Stimulated activated CD8-positive, alpha-beta memory T cell treated with anti-CD3 and anti-CD28 coated beads, Interleukin-15, amount 100 ng/mL, for 1 hour (primary cell): ENCODE results near the gene NIT1.
"Not testable (repeated sequence)": the region's sequence is repeated elsewhere in the genome, so short reads cannot be mapped to it uniquely, and the experiment has no call there.

Experiments
- DNase-seq: peaks from one replicate; pipeline ENCODE4 v3.0.0-alpha.2; 2020; ENCODE audit warnings: low read depth

NIT1 gene

DNA sequence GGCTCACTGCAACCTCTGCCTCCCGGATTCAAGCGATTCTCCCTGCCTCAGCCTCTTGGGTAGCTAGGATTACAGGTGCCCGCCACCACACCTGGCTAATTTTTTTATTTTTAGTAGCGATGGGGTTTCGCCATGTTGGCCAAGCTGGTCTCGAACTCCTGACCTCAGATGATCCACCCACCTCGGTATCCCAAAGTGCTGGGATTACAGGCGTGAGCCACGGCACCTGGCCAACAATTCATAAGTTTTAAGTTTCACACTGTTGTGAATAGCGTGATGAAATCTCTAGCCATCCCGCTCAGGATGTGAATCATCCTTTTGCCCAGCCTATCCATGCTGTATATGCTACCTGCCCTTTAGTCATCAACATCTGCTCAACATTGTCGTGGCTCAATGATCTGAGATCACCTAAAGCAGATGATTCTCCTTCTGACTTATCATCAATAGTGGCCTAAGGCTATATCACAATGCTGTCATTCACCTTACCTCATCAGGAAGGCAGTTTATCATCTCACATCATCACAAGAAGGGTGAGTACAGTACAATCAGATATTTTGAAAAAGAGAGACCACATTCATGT, 2.7 kb upstream of the NIT1 start:
- DNase-seq = no peak

DNA sequence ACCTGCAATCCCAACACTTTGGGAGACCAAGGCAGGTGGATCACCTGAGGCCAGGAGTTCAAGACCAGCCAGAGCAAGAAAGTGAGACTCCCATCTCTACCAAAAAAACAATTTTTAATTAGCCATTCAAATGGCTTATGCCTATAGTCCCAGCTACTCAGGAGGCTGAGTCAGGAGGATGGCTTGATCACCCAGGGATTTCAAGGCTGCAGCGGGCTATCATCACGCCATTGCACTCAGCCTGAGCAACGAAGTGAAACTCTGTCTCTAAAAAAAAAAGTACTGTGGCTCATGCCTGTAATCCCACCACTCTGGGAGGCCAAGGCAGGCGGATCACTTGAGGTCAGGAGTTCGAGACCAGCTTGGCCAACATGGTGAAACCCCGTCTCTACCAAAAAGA, 1.9 kb upstream of the NIT1 start:
- DNase-seq = not testable (repeated sequence)

DNA sequence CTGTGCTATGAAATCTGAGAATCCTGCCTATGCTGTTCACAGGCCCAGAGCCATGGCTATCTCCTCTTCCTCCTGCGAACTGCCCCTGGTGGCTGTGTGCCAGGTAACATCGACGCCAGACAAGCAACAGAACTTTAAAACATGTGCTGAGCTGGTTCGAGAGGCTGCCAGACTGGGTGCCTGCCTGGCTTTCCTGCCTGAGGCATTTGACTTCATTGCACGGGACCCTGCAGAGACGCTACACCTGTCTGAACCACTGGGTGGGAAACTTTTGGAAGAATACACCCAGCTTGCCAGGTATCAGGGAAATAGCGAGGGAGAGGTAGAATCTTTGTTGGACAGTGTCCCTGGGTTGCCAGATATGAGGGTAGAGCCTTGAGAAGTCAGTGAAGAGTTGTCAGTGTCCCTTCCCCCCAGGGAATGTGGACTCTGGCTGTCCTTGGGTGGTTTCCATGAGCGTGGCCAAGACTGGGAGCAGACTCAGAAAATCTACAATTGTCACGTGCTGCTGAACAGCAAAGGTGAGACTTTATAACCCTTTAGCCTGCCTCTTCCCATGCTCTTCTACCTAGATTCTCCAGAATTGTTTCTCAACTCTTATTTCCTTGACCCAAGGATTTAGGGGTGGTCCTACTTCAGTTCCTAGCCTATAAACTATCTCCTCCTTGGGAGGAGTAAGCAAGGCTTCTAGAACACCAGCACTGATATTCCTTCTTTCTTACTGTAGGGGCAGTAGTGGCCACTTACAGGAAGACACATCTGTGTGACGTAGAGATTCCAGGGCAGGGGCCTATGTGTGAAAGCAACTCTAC, 1.4 kb downstream of the NIT1 start:
- DNase-seq = peak; percentile 12

DNA sequence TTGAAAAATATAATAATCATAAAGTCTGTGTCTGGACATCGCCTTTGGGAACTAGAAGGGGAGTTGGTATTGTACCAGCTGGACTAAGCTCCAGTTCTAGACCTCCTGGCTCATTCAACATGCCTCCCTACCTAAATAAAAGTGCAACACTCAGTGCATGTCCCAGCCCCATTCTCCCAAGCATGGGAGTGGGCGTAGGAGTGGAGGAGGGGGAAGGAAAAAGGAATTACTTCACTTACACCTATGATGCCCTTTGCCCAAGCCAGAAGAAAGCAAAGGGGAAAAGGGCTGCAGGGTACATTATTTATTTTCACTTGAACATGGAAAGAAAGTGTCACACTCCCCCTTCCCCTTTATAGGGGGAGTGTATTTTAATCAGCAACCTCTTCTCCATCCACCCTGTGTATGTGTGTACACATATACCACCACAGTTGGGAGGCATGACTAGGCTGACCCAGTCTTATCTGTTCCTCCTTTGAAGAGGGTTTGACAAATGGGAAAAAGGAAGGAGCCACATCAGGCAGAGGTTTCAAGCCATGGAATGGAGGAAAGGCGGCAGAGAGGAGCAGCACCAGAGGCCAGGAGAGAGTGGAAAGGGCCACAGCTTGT, 3.2 kb downstream of the NIT1 start:
- no peak for DNase-seq

DNA sequence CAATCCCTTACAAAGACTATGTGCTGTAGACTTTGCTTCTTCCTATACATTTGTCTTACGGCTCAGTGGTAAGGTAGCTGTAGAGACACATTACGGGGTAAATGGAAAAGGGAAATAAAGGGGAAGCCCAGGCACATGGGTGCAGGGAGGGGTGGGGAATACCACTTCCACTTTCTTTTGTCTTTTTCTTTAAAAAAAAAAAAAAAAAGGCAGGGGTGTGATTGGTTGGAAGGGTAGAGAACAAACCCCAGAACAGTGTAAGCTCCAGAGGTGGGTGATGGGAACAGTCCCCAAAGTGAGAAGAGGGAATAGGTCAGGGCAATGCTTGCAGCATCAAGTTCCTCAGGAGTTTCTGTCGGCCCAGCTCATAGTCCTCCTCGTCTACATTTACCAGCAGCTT, 3.9 kb downstream of the NIT1 start:
- no peak for DNase-seq

DNA sequence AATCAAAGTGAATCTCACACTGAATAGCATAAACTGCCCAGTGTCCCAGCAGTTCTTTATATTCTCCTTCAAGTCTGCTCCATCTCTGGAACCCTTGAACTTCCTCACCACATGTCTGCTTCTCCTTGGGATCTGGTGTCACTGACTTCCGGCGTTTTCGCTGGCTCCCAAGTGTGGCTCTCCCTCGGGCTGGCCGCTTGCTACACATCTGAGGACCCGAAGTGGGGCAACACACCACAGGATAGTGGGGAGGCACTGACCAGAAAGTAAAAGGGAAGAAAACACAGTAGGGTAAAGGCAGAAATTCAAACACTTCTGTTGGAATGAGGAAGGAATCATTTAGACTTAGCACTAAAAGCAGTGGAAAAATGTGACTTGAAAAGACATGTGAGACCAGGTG, 5.1 kb downstream of the NIT1 start:
- DNase-seq = no peak

DNA sequence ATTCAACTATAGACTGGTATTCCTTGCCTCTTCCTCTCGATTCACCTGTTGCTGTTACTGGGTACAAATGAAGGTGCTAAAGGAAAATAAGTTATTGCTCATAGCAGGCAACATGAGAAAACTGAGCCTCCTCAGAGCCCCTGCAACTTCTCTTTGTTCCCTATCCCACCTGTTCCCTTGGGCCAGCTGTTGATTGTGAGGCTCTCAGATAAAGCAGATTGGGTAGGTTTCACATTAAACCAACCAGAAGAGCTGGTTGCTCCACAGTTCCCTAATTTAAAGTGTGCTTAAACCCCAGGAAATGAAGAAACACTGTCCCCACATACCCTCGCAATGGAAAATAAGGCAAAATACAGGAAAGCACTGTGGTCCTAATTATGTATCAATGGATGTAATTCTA, 9.7 kb downstream of the NIT1 start:
- no peak for DNase-seq

DNA sequence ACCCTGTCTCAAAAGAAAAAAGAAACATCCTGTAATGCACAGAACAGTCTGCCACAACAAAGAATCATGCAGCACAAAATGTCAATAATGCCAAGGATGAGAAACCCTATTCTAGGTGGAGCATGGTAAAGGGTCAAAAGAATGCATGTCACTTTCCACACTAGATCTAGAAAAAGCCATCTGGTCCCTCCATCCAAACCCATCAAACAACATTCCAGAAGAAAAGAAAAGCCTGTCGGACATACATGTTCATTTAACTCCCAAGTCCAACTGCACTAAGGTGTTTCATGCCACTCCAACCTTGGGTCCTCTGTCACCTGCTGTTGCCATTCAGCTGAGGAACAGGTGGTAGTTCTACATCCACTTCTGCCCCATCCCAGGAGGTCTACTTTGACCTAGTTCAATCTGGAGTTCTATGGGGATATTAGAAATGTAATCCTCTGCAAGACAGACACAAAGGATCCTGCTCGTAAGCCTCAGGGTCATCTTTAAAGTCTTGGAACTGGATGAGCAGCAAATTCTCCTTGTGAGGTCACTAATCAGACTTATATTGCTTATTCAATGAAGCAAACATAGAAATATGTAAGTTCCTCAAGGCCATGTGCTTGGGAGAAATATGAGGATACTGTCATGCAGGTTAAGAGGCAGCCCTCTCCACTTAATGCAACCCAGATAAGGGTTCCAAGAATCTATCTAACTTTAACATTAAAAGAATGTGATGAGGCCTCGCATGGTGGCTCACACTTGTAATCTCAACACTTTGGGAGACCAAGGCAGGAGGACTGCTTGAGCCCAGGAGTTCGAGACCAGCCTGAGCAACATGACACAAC, 10.9 kb downstream of the NIT1 start:
- no peak for DNase-seq

DNA sequence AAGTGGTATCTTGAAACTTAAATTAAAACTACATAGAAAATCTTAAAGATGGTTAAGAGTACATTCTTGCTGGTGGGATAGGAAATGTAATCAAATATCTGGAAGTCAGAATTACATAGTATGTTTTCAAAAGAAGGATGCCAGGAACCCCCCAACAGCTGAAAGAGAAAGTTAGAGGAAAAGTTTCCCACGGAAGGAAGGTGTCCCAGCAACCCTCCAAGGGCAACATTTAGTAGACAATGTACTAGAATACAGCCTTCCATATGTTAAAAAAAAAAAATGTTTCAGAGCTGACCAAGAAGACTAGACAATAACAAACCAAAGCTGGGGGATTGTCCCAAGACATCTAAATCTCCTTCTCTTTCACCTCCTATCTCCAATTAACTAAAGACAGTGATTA, 12.4 kb downstream of the NIT1 start:
- no peak for DNase-seq

DNA sequence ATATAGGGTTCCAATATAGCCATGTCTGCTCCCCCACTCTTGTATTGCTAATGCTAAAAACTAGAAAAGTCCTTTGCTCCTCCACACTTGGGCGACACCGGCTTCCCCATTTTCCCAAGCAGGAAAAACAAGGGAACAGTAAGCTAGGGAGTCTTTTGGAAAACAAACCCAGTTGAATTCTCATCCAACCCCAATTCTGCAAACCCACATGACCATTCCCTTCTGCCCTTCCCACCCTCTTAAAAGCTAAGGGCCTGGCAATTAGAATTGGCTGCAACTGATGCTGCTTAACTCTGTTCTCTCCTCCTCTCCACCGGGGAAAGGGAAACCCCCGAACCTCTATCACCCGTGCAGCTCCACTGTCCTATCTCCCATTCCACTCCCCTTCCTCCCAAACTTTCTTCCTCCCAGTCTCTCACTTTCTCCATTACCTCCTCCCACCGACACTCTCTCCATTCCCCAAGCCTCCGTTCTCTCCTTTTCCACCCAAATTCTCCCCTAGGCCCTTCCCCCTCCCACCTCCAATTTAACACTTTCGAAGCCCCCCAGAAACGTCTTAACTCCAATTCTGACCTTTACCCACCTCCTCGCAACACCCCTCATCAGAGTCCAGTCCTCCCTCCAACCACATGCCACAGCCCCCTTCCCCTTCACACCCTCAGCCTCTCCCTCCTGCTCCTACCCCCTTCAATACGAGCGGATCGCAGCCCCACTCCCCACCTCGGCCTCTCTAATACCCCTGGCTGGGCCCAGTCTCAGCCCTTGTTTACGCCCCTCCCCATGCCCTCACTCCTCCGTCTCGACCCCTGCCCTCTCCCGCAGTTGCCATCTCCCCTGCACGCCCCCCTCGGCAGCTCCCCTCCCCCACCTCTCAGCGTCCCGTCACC, 13.9 kb downstream of the NIT1 start:
- DNase-seq = no peak

DNA sequence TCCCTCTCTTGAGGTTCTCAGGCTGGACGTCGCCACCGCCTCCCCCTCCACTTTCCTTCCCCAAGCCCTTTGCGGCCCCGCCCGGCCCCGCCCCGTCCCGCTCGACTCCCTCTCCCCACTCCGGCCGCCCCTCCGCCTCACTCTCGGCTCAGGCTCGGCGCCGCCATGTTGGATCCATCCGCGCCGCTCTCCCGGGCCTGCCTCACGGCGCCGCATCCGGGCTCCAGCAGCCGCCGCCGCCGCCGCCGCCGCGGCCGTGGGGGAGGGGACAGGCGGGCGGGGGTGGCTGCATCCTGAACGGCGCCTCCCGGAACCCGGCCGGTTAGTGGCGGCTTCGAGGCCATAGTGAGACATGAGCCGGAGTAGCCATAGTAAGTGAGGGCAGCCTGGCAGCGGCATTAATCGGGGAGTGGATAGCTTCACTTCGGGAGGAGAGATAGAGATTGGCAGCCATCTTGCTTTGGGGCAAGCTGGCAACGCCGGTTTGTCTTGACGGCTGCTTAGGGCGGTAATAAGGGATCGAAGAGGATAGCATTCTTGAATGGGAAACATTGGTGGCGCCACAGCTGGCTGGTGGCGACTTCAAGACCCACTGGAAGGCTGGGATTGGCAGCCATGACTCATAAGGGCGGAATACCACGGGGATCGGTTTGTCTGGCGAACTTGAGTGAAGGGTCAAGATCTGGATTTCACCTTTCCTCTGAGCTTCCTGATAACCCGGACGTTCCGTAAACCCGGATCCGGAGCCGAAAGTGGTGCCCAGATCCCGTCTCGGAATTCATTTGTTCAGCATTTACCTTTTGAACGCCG, 14.7 kb downstream of the NIT1 start, which contains the start of gene DEDD:
Gene DEDD (minus strand): TSS at position 258 of the 810 bp plus-strand sequence. CDS start 8,205 bp downstream, outside the sequence.
- peak; percentile 67 for DNase-seq

DNA sequence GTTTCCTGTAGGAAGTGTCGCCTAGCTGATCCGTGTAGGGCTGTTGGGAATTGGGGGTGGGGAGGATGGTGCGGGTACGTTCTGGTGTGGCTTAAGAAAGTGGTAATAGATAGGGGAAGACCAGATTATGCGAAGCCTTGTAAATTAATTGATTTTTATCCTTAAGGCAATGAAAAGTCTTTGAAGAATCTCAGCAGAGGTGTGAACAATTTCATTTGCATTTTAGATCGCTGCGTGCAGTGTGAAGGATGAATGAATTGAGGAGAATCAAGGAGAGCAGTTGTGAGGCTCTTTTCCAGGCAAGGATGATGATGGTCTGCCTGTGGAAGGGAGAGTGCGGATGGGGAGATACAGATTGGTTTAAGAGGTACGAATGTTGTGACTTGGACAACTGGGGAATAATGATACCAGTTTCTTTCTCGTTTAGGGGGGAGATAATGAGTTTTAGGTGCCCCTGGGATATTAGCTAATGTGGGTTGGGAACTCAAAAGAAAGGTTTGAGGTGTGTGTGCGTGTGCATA, 15.4 kb downstream of the NIT1 start:
- no peak for DNase-seq

DNA sequence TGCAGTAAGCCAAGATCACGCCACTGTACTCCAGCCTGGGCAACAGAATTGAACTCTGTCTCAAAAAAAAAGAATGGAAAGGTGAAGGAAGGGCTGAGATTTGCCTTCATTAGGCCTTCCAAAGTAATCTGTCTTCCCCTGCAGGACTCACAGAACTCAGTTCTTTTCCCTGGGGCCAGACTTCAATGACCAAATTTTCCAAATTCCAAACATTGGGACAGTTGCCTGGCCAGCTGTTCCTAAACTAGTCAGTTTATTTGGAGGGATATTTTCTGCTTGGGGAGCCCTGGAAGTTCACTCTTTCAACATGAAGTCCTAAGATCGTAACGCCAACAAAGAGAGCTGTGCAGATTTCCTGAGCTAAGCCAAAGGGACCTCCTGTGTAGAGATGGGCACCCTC, 20.0 kb downstream of the NIT1 start:
- DNase-seq = no peak

DNA sequence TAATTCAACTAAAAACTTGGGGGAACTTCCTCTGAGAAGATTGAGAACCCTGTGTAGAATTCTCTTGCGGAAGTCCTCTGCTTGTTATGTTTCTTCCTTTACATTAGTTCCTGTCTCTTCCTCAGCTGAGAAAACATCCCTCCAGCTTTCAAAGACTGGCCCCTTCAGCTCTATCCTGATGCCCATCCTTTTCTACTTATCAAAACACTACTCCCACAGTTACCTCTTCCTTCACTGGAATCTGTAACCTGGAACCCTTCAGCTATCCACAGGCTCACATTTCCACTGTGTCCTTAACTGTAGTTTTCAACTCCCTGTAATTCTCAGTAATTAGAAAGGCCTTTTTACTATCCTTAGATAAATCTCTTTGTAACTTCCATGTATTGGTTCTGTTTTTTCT, 20.5 kb downstream of the NIT1 start:
- DNase-seq = no peak

DNA sequence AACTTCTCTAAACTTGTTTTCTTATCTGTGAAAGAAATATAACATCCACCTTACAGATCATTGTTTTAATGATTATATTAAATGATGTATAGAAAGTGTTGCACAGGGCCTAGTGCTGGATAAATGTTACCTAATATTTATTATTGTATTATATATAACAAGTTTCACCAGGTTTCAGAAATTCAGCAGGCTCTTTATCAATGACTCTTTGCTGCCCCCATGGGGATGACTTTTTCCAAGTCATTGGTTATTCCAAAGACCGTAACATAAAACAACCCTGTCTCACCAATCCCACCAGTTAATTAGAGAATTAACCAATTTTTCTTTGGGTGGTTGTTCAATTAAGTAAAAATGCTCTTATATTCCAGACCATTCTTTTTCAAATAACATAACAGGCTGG, 21.9 kb downstream of the NIT1 start:
- DNase-seq = no peak

DNA sequence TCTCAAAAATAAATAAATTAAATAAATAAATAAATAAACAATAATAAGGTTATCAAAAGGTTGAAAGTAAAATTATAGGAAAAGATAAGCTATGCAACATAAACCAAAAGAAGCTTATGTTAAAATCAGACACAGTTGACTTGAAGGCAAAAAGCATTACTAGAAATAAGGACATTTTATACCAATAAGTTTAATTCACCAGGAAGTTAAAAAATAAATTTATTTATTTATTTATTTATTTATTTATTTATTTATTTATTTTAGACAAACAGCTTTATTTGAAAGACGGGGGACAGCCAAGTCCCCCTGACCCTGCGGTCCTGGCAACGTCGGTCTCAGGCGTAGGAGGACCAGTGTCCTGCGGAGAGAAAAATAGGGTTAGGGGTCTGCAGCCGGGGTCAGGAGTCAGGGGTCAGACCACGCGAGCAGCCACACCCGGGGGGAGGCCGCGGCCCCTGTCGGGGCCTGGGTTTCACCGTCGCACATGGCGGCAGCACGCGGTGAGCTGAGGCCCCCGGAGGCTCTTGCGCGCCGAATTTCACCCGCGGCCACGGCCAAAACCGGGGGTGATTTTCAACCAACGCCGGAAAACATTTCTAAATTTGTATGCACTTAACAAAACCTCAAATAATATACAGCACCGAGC, 23.0 kb downstream of the NIT1 start:
- DNase-seq = no peak

DNA sequence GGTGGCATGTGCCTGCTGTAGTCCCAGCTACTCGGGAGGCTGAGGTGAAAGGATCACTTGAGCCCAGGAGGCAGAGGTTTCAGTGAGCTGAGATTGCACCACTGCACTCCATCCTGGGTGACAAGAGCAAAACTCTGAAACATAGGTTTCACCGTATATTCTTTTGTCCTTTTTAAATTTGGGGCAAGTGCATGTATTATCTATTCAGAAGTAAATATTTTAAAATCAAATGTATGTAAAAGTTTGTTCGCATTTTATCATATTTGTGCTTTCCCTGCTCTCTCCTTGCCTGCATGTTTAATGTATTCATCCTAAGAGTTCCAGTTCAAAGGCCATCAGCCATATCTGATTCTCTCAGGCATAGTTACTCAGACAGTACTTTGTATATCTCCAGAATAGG, 27.9 kb downstream of the NIT1 start:
- DNase-seq = no peak

DNA sequence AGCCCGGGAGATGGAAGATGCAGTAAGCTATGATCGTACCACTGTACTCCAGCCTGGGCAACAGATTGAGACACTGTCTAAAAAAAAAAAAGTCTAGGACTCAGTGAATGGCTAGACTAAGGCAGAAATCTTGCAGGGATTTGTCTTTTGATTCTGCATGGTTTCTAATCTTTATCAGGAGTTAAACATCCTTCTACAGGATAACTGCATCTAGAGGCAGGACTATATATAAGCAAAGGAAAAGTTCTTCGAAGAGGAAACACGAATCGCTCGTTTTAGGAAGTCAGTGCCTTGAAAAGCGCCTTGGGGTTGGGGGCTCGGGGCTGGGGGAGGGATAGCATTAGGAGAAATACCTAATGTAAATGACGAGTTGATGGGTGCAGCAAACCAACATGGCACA, 35.3 kb downstream of the NIT1 start:
- no peak for DNase-seq

DNA sequence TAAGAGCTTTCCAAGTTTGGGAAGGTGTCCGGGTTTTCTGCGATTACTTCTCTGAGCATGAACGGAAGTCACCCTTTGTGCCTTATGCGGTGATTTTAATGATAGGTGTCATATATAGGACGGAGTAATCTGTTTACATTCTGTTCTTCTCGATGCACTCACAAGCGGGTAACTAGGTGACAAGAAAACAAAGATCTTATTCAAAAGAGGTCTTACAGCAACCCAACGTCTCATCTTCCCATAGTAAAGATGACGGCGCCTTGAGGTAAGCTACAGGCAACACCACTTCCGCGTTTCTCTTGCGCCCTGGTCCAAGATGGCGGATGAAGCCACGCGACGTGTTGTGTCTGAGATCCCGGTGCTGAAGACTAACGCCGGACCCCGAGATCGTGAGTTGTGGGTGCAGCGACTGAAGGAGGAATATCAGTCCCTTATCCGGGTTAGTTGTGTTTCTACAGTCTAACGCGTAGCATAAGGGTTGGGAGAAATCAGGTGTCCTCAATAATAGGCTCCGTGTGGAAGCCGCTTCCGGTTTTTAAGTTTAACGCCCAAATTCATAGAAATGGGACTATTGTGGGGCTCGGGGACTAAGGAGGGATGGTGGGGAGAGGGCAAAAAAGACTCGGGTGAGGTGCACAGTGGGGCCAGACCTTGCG, 35.9 kb downstream of the NIT1 start, which contains the start of gene UFC1:
Gene UFC1 (plus strand): TSS at position 297 of the 656 bp plus-strand sequence. CDS start 20 bp downstream, at position 317.
- peak; percentile 66 for DNase-seq
